Bronchial epithelial cell (primary cell): ENCODE data around the gene MYRIP. TPM values are rescaled to one million over a fixed set of nuclear protein-coding genes. Genes with fewer than 3 reads are reported as not detected.

Experiments used
- DNase-seq: peaks from one replicate; pipeline ENCODE4 v3.0.0-alpha.2; 2010; ENCODE audit warnings: low read depth
- FAIRE-seq: peaks from 2 replicates; lab custom pipeline; 2011; peaks lifted over from hg19 to GRCh38; lab: Jason Lieb, UNC
- H3K27me3 ChIP-seq: 2 replicates; pipeline ENCODE4 v1.5.1; 2011; ENCODE audit warnings: low read length; ENCODE audit not compliant: control insufficient read depth, insufficient read depth
- H3K36me3 ChIP-seq: 2 replicates; pipeline ENCODE4 v1.5.1; 2011; ENCODE audit warnings: low read length; ENCODE audit not compliant: control insufficient read depth, insufficient read depth
- H3K4me3 ChIP-seq: 2 replicates; pipeline ENCODE4 v1.5.1; 2011; ENCODE audit warnings: mild to moderate bottlenecking, low read depth, low read length, control low read depth
- total RNA-seq: library from RNA; depleted of rRNA; stranded (reverse); fragments of >200 nt; gene quantifications from 2 replicates; pipeline ENCODE4 v1.2.1, GENCODE V29; 2014
- TF ChIP-seq, protein P1 (sequence below): IDR thresholded peaks from 2 replicates; pipeline ENCODE4 v1.5.1; 2011; ENCODE audit warnings: mild to moderate bottlenecking, moderate library complexity, low read length, control low read depth, inconsistent platforms; ENCODE audit not compliant: insufficient read depth, severe bottlenecking

Gene MYRIP
- total RNA-seq, 1 donor from 2014 or later, result not detected

DNA sequence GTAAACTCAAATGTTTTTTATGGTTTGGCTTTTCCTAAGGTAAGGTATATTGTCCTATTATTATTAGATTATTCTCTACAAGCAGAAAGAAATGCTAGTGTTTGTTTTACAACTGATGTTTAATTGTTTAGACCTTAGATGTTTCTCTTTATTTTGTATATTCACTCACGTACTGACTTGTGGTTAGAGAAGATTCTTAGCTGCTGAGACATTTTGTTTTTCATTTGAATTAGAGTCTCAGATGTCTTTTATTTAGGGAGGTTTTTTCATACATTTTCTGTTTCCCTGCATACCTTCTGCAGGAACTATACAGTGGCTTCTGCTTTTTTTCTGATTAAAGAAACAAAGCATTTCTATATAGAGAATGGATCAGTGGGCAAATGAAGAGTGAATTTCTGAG, 110.9 kb downstream of the MYRIP start:
- no peak overlapping the region for H3K4me3 ChIP-seq
- no peaks in the 10 kb centered on the region for H3K27me3 ChIP-seq
- DNase-seq (no peak), FAIRE-seq (no peak)
- H3K36me3 ChIP-seq, result no peaks in the 10 kb centered on the region
- TF ChIP-seq, protein P1, sequence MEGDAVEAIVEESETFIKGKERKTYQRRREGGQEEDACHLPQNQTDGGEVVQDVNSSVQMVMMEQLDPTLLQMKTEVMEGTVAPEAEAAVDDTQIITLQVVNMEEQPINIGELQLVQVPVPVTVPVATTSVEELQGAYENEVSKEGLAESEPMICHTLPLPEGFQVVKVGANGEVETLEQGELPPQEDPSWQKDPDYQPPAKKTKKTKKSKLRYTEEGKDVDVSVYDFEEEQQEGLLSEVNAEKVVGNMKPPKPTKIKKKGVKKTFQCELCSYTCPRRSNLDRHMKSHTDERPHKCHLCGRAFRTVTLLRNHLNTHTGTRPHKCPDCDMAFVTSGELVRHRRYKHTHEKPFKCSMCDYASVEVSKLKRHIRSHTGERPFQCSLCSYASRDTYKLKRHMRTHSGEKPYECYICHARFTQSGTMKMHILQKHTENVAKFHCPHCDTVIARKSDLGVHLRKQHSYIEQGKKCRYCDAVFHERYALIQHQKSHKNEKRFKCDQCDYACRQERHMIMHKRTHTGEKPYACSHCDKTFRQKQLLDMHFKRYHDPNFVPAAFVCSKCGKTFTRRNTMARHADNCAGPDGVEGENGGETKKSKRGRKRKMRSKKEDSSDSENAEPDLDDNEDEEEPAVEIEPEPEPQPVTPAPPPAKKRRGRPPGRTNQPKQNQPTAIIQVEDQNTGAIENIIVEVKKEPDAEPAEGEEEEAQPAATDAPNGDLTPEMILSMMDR, result no peak

DNA sequence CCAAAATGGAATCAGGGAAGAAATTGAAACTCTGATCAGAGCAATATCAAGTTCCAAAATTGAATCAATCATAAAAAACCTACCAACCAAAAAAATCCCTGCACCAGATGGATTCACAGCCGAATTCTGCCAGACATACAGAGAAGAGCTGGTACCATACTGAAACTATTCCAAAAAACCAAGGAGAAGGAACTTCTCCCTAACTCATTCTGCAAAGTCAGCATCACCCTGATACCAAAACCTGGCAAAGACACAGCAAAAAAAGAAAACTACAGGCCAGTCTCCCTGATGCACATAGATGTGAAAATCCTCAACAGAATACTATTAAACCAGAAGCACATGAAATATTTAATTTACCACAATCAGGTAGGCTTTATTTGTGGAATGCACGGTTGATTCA, 118.1 kb downstream of the MYRIP start:
- TF ChIP-seq, protein P1, result no peak
- H3K36me3 ChIP-seq, result no peaks in the 10 kb centered on the region
- H3K4me3 ChIP-seq, result no peak overlapping the region
- no peaks in the 10 kb centered on the region for H3K27me3 ChIP-seq
- FAIRE-seq (no peak), DNase-seq (no peak)

DNA sequence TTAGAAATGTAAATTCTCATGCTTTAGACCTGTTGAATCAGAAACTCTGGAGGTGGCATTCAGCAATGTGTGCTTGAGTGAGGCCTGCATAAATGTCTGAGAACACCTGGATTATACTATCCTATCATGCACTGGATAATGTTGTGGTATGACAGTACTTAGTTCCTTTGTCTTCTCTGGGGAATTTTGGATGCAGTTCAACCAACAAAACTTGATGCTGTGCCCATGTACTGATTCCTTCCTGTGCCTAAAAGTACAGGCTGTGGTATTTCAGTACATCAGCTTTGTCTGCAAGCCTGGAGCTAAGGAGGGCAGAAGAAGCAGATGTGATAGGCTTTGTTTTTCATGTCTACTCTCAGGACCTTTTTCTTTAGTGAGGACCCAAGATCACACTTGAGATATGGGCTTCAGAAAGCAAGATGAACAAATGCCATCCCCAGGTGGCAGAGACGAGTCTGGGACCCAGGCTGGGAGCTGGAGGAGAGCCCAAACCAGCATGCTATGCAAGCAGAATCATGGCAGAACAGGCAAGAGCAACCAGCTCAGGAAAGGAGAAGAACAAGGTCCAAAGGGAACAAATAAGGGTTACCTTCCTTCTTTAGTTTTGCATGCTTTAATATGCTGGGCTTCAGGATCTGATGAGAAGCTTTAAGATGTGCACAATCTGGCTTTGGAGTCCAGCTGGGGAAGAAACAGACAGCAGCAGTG, 124.7 kb downstream of the MYRIP start:
- FAIRE-seq, result no peak
- TF ChIP-seq, protein P1, result no peak
- H3K4me3 ChIP-seq, result no peak overlapping the region
- no peaks in the 10 kb centered on the region for H3K27me3 ChIP-seq
- DNase-seq, result no peak
- no peaks in the 10 kb centered on the region for H3K36me3 ChIP-seq

DNA sequence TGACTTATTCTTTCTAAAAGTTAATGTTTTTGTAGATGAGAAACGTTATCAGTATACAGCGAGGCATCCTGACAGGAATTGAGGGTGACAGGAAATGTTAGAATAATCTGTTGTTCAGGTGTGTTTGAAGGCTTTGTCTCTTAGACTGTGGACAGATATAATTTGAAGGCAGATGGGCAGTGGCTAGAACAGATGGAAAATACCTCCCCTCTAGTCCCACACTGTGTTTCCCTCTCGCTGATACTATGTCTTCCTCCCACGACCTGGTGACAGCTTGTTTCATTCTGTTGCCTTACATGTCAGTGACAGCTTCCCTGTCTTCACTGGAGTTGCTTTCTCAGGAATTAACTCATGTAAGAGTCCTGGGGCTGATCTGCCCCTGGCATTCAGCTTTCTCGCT, 125.3 kb downstream of the MYRIP start:
- TF ChIP-seq, protein P1, result no peak
- H3K4me3 ChIP-seq, result no peak overlapping the region
- no peaks in the 10 kb centered on the region for H3K27me3 ChIP-seq
- FAIRE-seq (no peak), DNase-seq (no peak)
- no peaks in the 10 kb centered on the region for H3K36me3 ChIP-seq

DNA sequence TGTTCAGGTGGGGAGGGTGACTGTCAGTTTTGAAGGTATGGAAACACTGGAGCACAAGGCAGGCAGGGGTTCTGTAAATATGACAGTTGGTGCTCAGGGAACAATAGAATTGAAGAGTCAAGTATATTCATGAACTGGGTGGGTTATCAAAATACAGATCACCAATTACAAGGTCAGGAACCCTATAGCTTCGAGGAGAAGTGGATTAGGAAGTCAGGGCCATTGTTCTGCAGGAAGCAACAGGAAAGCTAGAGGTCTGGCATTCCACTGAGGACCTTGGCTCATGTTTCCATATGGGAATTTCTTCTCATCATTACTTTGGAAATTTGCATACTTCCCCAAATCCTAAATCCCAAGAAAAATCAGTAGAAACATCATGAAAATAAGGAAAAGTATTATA, 125.9 kb downstream of the MYRIP start:
- DNase-seq, result no peak
- TF ChIP-seq, protein P1, result no peak
- no peak for FAIRE-seq
- H3K36me3 ChIP-seq, result no peaks in the 10 kb centered on the region
- no peaks in the 10 kb centered on the region for H3K27me3 ChIP-seq
- no peak overlapping the region for H3K4me3 ChIP-seq

DNA sequence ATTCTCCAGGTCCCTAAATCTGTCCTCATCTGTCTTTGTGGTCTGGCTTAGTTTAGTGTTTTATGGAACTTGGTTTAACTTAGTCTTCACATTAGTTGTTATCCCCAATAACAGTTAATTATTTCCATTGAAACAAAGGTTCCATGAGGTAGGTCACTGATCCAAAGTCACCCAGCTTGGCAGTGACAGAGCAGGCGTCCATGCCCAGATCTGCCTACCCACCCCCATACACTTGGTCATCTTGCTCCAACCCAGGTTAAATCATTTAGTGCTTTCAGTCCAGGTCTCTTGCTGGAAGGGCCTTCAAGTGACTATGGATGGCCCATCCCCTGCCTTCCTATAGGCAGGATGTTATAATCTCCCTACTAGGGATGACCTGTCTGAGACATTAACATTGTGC, 127.4 kb downstream of the MYRIP start:
- TF ChIP-seq, protein P1, result no peak
- FAIRE-seq, result no peak
- Histone ChIP-seq H3K36me3 (no peaks in the 10 kb centered on the region), H3K4me3 (no peak overlapping the region), H3K27me3 (no peaks in the 10 kb centered on the region)
- no peak for DNase-seq
